Fibroblast of skin of back (primary cell): ENCODE data around the gene MOB1B.

Source experiments
- DNase-seq: peaks from one replicate; pipeline ENCODE4 v3.0.0-alpha.2; 2013

MOB1B gene

GRCh38 chr4:70914631-70915030, 12.5 kb downstream of the MOB1B start:
- no peak for DNase-seq

- peak; percentile 75 for DNase-seq
Observed at GRCh38 chr4:70915036-70915815, 13.1 kb downstream of the MOB1B start.

DNA sequence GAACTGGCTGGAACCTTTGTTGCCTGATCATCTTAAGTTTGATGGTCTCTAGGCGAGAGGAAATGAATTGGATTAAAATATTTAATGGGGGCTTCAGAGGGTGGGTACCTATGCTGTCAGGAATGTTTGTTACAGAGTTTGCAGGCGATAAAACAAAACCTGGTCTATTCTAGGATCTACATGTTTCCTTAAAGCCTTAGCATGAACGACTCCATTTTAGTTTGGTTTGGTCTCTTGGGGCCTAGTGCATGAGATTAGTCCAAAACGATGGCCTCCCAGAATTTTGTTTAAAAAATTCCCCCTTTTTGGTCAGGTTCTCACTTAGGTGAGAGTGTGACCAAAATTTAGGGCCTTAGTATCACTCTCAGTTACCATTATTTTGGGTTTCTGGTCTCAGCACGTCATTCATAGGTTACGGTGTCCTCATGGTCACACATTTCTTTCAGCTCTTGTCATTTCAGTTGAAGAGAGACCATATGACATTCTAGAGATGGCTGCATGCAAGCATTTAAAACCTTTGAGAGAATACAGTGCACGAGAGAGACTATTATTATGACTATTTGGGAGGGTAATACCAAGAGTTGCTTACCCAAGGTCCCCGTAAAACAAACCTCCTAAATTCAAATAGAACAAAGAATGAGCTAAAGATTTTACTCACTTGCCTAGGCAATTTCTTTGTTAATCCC, 13.8 kb downstream of the MOB1B start:
- DNase-seq, result no peak

DNA sequence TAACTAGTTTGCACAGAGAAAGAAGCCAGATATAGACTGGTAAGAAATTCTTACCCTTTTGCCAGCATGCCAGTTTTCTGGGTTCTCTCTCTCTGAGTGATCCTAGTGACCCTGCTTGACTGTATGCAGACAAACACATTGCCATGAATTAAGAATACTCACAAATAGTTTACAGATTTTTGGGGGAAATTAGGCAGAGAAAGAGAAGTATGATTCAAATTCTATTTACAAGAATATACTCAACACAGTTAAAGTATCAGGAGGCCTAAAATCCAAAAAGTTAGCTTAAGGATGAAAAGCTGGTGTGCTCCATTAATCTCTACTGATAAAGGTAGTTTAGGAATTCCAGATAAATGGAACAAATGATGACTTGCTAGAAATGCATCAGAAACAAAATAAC, 18.4 kb downstream of the MOB1B start:
- DNase-seq, result no peak

- DNase-seq, result no peak
Observed at GRCh38 chr4:70925418-70925817, 23.2 kb downstream of the MOB1B start.

DNA sequence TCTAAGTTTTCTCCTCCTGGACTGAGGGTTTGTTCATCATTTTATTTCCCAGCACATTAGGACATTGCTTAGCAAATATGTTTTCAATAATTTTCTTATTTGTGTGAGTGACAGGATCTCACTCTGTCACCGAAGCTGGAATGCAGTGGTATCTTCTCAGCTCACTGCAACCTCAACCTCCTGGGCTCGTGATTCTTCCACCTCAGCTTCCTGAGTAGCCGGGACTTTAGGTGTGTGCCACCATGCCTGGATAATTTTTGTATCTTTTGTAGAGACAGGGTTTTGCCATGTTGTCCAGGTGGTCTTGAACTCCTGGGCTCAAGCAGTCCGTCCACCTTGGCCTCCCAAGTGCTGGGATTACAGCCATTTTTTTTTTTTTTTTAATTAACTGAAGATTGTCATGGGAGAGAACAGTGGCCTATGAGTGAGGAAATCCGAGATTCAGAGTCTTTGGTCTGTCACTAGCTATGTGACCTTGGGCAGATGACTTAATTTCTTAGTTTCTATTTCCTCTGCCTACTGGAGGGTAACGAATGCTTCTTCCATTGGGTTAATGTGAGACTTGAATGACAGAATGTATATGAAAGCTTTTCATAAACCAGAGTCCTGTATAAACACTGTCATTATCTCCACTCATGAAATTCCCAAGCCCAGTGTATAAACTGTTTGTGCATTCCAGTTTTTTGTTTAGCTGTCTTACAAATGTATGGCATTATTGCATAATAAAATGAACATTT, 23.9 kb downstream of the MOB1B start:
- no peak for DNase-seq

- no peak for DNase-seq
Observed at GRCh38 chr4:70927502-70928137, 25.5 kb downstream of the MOB1B start.

DNA sequence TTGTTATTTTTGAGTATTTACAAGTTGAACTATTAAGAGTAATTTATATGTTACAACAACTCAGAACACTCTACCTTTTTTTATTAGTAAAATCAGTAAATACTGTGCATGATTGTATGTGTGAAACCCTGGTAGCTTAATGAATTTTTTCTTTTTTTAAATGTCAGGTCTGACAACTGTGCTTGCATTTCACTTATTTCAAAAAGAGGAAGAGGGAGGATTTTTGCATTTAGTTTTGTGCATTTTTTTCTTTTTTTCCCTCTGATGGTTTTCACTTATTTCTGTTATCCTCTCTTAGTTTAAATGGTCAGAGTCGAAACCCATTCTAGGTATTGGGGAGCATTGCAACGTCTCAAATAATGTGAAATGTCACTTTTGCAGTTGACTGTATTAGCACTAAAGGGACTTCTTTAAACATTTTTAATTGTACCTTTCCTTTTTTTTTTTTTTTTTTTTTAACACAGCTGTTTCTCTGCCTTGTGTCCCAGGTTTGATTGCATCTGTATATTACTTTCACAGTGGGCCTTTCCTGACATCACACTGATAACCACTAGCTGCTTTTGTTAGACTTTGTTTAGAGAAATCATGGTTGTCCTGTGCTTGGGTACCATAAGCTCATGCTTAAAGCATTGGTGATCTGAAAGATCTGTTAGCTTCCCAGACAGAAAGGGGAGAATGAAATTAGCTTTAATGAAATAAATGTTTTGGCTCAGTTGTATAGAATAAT, 28.5 kb downstream of the MOB1B start:
- no peak for DNase-seq

GRCh38 chr4:70931347-70931746, 29.2 kb downstream of the MOB1B start:
- DNase-seq, result no peak

- DNase-seq, result no peak
Observed at GRCh38 chr4:70932984-70933383, 30.8 kb downstream of the MOB1B start.

DNA sequence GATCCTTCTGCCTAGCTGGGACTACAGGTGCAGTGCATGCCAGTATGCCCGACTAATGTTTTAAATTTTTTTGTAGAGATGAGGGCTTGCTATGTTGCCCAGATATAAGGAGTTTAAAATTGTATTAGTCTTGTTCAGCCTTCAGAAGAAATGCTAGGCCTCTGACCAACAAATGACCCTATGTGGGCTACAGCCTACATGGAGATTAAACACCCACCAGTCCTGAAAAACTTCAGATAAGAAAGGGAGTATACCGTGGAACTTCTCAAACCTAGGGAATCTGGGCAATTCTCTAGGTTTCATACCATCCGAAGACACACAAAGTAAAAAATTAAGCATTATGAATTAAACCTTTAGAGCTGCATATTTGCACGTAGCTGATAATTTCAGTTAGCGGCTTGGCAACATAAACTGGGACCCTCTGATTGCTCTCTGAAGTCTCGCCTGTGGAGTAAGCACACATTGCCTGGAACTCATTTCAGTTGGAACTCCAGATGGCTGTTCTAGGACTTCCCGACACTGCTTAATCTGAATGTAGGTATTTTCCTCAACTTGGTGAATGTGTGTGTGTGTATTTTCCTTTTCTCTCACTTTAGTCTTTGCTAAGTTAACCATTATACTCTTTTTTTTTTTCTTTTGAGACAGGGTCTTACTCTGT, 33.0 kb downstream of the MOB1B start:
- no peak for DNase-seq

DNA sequence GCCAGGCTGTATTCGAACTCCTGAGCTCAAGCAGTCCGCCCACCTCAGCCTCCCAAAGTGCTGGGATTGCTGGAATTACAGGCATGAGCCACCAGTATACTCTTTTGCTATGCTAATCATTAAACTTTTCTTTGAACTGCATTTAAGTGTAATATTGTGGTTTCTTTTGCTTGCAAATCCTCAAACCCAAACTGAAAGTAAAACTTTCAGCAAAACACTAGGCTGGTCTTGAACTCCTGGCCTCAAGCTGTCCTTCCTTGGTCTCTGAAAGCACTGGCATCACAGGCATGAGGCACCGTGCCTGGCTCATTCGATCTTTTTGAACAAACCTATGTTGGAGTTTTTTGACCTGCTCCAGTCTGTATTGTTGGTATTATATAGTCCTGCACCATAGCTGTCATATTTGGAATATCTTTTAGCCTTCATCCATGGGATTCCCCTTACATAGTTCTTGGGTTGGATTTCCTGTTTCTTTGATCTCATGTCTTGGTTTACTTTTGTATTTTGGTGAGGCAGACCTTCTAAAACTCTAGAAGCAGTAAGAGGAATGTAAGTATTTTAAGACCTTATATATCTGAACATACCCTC, 34.1 kb downstream of the MOB1B start:
- DNase-seq, result peak; percentile 36

DNA sequence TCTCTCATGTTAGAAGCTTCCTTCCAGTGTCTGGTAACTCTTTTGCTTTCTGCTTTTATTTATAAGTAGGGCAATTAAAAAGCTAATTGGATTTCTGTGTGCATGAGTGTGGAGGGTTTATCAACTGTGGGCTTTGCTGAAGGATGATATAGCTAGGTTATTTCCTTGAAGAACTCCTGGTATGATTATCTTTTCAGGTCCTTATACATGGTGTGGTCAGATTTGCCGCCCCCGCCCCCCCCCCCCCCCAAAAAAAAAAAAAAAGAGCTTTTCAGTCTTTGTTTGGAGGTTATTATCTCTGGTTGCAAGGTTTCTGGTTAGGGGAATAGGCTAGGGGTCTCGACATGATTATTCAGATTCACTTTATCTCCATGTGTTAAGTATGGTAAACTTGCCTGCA, 35.9 kb downstream of the MOB1B start:
- no peak for DNase-seq

DNA sequence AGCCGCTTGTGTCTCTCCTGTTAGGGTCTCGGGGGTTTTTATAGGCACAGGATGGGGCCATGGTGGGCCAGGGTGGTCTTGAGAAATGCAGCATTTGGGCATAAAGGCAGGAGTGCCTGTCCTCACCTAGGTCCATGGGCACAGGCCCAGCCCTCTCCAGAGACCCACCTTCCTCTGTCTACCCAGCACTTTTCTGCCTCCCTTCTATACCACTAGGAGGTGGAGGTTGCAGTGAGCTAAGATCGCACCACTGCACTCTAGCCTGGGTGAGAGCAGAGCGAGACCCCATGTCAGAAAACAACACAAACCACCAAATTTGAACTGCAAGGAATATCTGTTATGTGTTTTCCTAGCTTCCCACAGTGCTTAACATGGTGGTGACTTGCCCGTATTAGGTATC, 38.0 kb downstream of the MOB1B start:
- no peak for DNase-seq

DNA sequence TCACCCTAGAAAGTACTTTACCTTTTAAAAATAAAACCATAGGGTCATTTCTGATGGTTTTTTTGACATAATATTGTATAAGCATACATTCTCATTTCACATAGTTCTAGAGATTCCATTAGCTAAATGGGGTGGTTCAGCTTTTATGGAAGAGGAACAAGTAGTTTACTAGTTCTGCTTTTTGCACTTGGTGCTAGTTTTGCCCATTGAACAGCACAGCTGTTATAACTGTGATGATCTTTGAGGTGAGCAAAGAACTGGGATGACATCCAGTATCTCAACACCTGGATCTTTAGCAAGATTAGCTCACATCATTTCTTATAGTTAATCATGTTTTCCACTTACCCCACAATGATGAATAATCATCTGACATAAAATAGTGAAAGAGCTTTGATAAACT, 40.9 kb downstream of the MOB1B start:
- DNase-seq, result no peak

DNA sequence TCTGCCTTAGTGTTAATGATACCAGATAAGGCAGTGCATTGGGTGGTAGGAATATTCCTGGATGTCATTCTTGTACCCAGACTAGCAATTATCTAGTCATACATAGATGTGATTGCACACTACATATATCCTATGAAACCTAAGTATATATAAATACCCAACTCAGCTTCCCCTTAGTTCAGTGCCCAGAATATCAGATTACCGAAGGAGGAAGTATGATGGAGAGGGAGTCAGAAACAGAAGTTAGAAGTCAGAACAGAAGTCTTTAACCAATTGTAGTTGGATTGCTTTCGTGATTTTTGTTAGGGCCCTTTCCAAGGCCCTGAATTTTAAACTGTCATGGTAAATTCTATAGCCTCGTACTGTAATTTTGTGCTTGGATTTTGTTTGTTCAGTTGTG, 42.9 kb downstream of the MOB1B start:
- DNase-seq, result peak; percentile 19

- peak; percentile 78 for DNase-seq
Observed at GRCh38 chr4:70945452-70946055, 43.4 kb downstream of the MOB1B start.

DNA sequence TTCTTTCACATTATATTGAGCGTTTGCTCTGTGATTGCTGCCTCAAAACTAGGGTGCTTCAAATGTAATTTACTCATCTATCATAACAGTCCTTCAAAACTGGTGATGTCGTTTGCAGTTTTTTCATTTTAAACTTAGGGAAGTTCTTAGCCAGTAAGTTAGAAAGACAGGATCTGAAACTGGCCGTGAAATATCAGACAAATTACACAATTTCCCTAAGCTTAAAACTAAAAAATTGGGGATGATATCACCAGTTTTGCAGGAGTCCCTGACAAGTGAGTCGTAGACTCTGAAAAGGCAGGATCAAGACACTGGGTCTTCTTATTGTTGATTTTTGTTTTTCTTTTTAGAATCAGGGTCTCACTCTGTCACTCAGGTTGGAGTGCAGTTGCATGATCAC, 44.8 kb downstream of the MOB1B start:
- DNase-seq, result no peak

DNA sequence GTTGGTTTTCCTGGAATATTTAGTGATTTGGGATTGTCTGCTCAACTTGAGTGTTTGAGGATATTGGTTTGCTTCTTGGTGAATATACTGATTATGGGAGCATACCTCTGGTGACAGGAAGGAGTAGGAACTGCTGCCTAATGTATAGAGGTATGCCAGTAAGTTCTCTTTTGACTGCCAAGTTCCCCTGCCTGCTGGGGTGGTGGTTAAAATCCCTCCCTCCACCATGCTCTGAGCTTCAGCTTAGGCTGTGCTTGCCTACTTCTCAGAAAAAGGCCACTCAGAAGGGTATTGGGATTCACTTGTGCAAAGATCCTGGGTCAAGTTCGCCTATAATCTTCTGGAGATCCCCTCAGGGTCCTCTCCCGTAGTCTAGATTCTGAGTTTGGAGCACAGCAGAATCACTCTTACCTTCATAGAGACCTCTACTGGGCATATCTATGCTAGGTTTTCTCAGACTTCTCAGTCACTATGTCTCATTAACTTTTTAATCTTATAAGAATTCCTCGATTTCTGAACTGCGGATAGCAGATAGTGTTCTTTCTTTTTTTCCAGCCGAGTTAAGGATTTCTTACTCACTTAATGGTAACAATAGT, 46.6 kb downstream of the MOB1B start:
- DNase-seq, result no peak

- DNase-seq, result peak; percentile 16
Observed at GRCh38 chr4:70954032-70954431, 51.9 kb downstream of the MOB1B start.
